HG03558 (cell line): ENCODE measurements around the gene SCO1.

ENCODE experiments used
- ATAC-seq: cut with Tn5 transposase; IDR thresholded peaks from one replicate; pipeline ENCODE4 v1.9.1; 2021; ENCODE audit warnings: moderate number of reproducible peaks; ENCODE audit not compliant: unreplicated experiment; ENCODE audit errors: extremely low read depth

Gene SCO1

DNA sequence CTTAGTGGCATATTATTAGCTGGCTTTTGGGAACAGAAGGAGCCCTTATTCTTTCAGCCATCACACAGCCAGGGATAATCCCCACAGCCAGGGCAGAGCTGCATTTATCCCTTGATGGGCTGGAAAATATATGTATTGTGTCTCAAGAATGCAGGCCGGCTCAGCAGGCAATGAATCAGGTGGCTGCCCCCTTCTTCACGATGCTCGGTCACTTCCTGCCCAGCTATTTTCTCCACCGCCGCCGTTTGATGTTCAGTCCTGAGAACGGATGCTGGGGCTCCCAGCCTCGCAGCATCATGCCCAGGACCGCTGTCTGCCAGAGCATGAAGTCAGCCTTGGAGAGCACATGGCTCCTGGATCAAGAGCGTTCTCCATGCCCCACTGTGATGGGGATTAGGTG, 35.9 kb downstream of the SCO1 start:
- no peak for ATAC-seq

GRCh38 chr17:10657879-10658278, 39.5 kb downstream of the SCO1 start:
- no peak for ATAC-seq

- ATAC-seq = no peak
Measured at GRCh38 chr17:10657148-10657547, 40.2 kb downstream of the SCO1 start, which contains the start of gene MYH3. TSS of gene MYH3 (minus strand) at chr17:10657309. CDS start at chr17:10655064, 2,245 bp downstream.

- no peak for ATAC-seq
Measured at GRCh38 chr17:10653987-10654386, 43.3 kb downstream of the SCO1 start.

DNA sequence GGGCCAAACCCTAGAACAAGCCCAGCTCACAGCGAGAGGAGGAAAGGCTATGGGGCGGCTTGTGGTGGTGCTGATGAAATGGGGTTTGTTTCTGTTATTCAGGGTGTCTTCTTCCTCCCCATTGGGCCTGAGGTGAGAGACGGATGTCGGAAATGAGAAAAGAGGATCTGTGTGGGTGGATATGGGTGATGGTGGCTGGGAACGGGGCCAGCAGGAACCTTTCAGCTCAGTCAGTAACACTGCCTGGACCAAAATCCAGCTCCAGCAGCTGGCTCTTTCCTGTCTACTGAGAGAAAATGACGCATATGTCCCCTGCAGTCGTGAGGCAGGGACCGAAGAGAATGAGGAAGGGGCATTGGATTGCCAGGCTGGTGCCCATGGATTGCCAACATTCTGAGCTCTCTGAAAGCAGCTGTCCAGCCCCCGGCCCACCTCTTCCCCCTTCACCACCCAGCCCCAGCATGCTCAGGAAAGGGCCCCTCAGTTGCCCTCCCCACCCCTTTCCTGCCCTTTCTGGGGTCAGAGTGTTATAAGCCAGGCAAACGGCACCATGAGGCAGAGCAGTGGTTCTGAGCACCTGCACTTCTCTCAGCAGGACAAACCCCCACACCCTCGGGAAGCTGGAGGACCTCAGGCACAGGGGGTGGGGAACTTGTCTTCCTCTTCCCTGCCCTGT, 44.2 kb downstream of the SCO1 start:
- no peak for ATAC-seq

DNA sequence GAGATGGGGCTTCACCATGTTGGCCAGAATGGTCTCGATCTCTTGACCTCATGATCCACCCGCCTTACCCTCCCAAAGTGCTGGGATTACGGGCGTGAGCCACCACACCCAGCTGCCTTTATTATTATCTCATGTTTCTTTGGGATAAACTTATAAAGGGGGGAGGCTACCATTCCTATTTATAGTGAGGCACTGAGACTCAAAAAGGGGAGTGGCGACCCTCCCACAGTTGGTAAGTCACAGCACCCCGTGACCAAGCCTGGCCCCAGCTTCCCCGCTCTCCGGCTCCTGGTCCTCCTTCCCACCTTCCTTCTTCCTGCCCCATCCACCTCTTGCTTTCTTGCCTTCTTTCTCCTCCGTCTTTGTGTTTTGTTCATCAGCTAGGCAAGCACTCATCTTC, 45.4 kb downstream of the SCO1 start:
- no peak for ATAC-seq

DNA sequence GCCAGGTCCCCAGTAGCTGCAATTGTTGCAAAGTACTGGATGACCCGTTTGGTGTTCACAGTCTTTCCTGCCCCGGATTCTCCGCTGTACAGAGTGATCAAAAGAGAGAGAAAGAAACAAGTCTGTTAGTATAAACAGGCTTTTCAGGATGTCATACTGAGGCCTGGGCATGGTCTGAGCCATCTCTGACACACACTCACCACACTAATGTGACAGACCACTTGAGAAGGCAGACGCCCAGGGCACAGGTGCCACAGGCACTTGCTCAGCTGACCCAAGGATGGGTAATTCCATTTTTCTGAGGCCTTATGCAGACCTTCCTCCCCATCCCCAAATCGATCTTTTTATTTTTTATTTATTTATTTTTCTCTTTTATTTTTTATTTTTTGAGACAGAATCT, 47.7 kb downstream of the SCO1 start:
- no peak for ATAC-seq

DNA sequence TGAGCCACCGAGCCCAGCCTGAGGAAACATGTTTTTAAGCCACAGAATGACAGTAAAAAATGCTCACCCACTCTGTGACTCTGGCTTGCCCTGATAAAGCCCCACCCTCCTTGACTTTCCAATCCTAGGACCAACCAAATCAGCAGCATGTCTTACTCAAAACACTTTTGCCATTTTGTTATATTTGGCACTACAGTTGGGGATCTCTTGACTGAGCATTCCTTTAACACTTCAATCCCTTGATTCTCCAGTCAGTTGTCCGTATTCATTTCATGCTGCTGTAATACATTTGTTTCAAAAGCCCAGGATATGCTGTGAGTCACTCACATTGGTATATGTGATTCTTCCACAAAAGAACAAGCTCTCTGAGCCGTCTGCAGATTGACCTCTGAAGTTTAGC, 48.4 kb downstream of the SCO1 start:
- no peak for ATAC-seq

DNA sequence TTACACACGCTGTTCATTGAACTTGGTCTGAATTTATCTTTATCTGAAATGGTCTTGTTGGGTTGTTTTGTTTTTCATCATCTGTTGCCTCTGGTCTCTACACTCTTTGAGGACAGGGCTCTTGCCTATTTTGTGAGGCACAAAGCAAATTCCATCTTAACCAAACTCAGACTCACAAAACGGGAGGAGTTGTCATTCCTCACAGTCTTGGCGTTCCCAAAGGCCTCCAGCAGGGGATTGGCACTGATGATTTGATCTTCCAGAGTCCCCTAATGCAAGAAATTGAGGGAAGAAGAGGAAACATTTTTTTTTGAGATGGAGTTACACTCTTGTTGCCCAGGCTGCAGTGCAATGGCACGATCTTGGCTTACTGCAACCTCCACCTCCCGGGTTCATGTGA, 49.0 kb downstream of the SCO1 start:
- ATAC-seq = no peak

DNA sequence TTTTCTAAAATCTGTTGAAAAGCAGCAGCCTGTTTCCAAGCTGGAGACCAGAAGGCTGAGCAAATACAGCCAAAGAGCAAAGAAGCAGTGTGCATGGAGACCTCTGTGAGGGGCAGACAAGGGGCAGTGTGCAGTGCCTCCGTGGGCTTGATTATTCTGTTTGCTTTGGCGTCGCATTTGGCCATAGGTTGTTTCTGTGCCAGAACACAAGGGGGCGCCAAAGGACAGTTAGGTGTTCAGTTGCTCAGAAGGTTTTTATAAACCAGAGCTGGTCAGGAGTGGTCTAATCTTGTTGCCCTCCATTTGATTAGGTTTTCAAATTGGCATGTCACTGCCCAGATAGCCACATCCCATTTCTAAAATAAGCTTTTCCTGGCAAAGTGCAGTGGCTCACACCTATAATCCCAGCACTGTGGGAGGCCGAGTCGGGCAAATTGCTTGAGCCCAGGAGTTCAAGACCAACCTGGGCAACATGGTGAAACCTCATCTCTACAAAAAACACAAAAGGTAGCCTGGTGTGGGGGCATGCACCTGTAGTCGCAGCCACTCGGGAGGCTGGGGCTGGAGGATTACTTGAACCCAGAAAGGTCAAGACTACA, 50.8 kb downstream of the SCO1 start:
- ATAC-seq = no peak

GRCh38 chr17:10640475-10640874, 56.9 kb downstream of the SCO1 start:
- no peak for ATAC-seq

- ATAC-seq = no peak
Measured at GRCh38 chr17:10638151-10638550, 59.2 kb downstream of the SCO1 start.

GRCh38 chr17:10635290-10635689, 62.0 kb downstream of the SCO1 start:
- ATAC-seq = no peak

- peak; percentile 97 for ATAC-seq
Measured at GRCh38 chr17:10633738-10634379, 63.5 kb downstream of the SCO1 start.

GRCh38 chr17:10631701-10632100, 65.6 kb downstream of the SCO1 start:
- no peak for ATAC-seq

DNA sequence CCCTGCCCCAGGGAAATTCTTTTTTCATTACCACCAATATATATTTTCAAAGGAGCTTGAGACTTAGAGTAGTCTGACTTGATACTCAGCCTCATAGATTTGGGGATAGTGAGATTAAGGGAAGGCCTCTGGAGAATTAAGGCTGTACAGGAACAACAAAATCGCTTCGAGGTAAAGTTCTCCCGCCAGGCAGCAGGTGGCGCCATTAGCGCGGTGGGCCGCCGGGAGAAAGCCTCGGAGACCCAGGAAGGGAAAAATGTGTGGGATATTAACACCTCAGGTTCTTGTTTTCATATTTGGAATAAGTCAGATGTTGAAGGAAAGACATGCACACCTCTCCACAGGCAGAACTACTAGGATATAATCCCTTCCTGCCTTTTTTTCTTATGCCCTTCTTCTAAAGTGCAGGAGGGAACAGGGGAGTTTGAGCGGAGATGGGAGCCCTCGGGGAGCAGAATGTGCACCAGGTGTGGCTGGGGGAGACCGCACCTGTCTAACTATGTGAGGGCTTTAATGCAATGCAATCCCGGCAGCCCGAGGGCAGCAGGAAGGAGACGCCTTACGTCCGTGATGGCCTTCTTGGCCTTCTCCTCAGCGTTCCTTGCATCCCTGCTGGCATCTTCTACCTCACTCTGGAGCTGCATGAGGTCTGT, 66.2 kb downstream of the SCO1 start:
- ATAC-seq = no peak

- ATAC-seq = no peak
Measured at GRCh38 chr17:10629706-10630105, 67.6 kb downstream of the SCO1 start.

- no peak for ATAC-seq
Measured at GRCh38 chr17:10628756-10629155, 68.6 kb downstream of the SCO1 start.

- no peak for ATAC-seq
Measured at GRCh38 chr17:10626390-10626789, 70.9 kb downstream of the SCO1 start.

GRCh38 chr17:10624969-10625368, 72.4 kb downstream of the SCO1 start:
- ATAC-seq = no peak

DNA sequence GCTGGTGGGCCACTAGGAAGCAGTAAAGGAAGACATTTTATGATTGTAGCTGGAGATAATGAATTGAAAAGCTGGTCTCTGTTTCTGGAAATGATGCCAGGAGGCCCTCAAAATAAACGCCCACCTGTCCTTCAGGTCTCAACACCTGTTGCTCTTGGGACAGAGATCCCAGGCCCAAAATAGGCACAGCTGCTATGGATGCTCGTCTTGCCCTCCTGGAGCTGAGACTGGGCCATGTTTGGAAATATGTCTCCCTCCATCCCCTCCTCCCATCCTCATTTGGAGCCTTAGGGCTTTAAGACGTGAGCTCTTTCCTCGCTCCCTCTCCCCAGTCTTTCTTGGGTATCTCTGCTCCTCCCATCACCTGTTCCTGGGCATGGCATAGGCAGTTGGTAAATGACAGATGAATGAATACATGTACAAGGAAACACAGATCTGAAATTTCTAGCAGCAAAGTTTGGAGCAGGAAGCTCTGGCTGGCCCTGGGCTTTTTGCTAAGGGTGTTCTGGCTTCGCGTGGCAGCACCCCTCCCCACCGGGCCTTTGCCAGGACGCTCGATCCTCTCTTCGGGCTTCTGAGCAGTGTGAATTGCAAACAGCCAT, 73.5 kb downstream of the SCO1 start:
- no peak for ATAC-seq
